Osteoblast (primary cell): ENCODE results near the gene WBP1. TPM values are rescaled to one million over a fixed set of nuclear protein-coding genes. Genes with fewer than 3 reads are reported as not detected.

Experiments
- DNase-seq: peaks from one replicate; pipeline ENCODE4 v3.0.0; 2011; ENCODE audit warnings: low spot score, mixed read lengths; ENCODE audit not compliant: insufficient read length; ENCODE audit errors: missing footprints
- H2AFZ ChIP-seq: 2 replicates; pipeline ENCODE4 v1.6.0; 2011; ENCODE audit warnings: mild to moderate bottlenecking, low read length
- H3K27ac ChIP-seq: 2 replicates; pipeline ENCODE4 v1.5.1; 2011; ENCODE audit warnings: mild to moderate bottlenecking, low read depth, low read length, moderate library complexity
- H3K27me3 ChIP-seq: 2 replicates; pipeline ENCODE4 v1.6.0; 2012; ENCODE audit warnings: mild to moderate bottlenecking, control low read depth, inconsistent platforms, low read length, moderate library complexity; ENCODE audit not compliant: insufficient read depth
- H3K36me3 ChIP-seq: 2 replicates; pipeline ENCODE4 v1.5.1; 2011; ENCODE audit warnings: mild to moderate bottlenecking, low read length, control low read depth, moderate library complexity; ENCODE audit not compliant: insufficient read depth
- H3K4me1 ChIP-seq: 2 replicates; pipeline ENCODE4 v1.5.1; 2011; ENCODE audit warnings: mild to moderate bottlenecking, low read length, control low read depth, moderate library complexity; ENCODE audit not compliant: insufficient read depth
- H3K4me2 ChIP-seq: 2 replicates; pipeline ENCODE4 v1.6.0; 2011; ENCODE audit warnings: mild to moderate bottlenecking, low read length; ENCODE audit not compliant: insufficient read depth
- H3K4me3 ChIP-seq: fragments of 200-600 bp; sonication (generic); 3 replicates; pipeline ENCODE4 v1.5.1; 2012; ENCODE audit warnings: mild to moderate bottlenecking, low read length, inconsistent platforms; ENCODE audit not compliant: insufficient read depth
- H3K79me2 ChIP-seq: 2 replicates; pipeline ENCODE4 v1.6.0; 2012; ENCODE audit warnings: mild to moderate bottlenecking, low read length, control low read depth, inconsistent platforms; ENCODE audit not compliant: insufficient read depth
- H3K9me3 ChIP-seq: 2 replicates; pipeline ENCODE4 v1.5.1; 2011; ENCODE audit warnings: low read depth, low read length, control low read depth
- H4K20me1 ChIP-seq: 2 replicates; pipeline ENCODE4 v1.6.0; 2012; ENCODE audit warnings: mild to moderate bottlenecking, low read length, control low read depth; ENCODE audit not compliant: insufficient read depth
- total RNA-seq: library from RNA; depleted of rRNA; stranded (reverse); fragments of >200 nt; gene quantifications from 2 replicates; pipeline ENCODE4 v1.2.3, GENCODE V29; 2012
- TF ChIP-seq, protein P1 (sequence below): IDR thresholded peaks from 2 replicates; pipeline ENCODE4 v1.5.1; 2011; ENCODE audit warnings: mild to moderate bottlenecking, low read depth, low read length, moderate library complexity; ENCODE audit errors: extremely low read depth

WBP1 gene
- 35.5 and 35.7 TPM in 2 replicates for total RNA-seq

DNA sequence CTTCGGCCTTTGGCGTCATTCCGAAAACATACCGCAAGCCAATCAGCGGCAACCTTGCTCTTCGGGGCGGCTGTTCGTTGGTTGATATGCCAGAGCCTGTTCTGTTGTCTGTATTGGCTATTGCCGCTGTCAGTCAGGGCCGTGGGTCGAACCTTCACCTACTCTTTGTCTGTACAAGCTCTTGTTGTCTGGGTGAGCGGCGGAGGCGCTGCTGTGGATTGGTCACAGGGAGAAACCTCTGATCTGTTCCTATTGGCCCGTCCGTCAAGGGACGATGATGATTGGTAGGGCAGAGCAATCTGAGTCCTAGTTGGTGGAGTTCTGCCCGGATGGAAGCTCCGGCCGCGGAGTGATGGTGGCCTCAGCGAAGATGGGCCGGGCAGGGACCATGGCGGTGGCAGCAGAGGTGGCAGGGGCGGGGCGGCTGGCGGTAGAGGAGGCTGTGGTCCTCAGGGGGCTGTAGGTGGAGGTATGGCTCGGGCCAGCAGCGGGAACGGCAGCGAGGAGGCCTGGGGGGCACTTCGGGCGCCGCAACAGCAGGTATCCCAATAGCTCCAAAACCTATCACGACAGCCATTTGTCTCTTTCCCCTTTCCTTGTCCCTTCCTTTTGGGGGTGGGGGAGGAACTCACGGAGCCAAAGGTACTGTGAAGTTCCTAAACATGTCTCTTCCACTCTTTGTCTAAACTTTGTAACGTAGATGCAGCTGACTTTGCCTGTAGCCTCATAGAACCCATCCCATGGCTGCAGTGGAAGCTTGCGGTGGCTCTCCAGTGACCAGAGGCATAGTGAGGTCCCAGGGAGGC lies at the start of gene WBP1:
Gene WBP1 (plus strand): TSS at position 307 of the 806 bp plus-strand sequence. CDS start 165 bp downstream, at position 472.
- Histone ChIP-seq H4K20me1 (no peaks in the 10 kb centered on the region), H3K4me3 (peak within 1 kb of the TSS; percentile 96), H3K4me1 (peaks cover 27% of the 10 kb centered on the region), H3K9me3 (no peaks in the 10 kb centered on the region), H3K27ac (peak within 1 kb of the TSS; percentile 78), H3K27me3 (peaks cover 1% of the 10 kb centered on the region), H3K4me2 (peak within 1 kb of the TSS; percentile 99), H3K79me2 (peaks cover 35% of the 10 kb centered on the region), H2AFZ (peak within 1 kb of the TSS; percentile 88), H3K36me3 (peaks cover 27% of the 10 kb centered on the region)
- TF ChIP-seq, protein P1, sequence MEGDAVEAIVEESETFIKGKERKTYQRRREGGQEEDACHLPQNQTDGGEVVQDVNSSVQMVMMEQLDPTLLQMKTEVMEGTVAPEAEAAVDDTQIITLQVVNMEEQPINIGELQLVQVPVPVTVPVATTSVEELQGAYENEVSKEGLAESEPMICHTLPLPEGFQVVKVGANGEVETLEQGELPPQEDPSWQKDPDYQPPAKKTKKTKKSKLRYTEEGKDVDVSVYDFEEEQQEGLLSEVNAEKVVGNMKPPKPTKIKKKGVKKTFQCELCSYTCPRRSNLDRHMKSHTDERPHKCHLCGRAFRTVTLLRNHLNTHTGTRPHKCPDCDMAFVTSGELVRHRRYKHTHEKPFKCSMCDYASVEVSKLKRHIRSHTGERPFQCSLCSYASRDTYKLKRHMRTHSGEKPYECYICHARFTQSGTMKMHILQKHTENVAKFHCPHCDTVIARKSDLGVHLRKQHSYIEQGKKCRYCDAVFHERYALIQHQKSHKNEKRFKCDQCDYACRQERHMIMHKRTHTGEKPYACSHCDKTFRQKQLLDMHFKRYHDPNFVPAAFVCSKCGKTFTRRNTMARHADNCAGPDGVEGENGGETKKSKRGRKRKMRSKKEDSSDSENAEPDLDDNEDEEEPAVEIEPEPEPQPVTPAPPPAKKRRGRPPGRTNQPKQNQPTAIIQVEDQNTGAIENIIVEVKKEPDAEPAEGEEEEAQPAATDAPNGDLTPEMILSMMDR = no peak
- peak; percentile 99 for DNase-seq

DNA sequence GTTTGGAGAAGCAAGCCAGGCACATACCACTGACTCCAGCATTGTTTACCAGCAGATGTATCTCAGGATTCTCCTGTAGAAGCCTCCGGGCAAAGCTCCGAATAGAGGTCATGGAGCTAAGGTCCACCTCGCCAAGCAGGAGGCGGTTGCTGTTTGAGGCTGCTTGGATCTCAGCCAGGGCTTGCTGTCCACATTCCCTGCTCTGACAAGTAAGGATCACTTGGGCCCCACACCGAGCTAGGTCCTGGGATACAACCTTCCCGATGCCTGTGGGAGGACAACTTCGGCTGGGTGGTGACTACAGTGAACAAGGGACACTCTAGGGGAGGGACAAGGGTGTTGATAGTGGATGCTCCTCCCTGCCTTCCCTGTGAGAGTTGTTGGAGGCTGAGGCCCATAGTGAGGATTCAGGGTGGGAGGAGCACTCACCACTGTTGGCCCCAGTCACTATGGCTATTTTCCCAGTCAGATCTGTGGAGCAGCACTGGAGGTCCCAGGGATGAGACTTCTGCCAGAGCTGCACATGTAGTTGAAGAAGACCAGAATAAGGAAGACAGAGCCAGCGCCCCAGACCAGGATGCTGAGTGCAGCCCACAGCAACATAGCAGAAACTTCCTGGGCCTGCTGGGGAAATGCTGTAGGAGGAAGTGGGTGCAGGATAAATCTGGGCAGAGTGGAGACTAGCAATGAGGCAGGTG lies 45.1 kb upstream of the WBP1 start:
- no peak overlapping the region for H2AFZ ChIP-seq
- H3K4me2 ChIP-seq = no peak overlapping the region
- TF ChIP-seq, protein P1 = no peak
- H3K36me3 ChIP-seq = no peaks in the 10 kb centered on the region
- no peaks in the 10 kb centered on the region for H3K9me3 ChIP-seq
- H3K27ac ChIP-seq = no peak overlapping the region
- H3K27me3 ChIP-seq = no peaks in the 10 kb centered on the region
- peaks cover 15% of the 10 kb centered on the region for H3K4me1 ChIP-seq
- no peak overlapping the region for H3K4me3 ChIP-seq
- no peaks in the 10 kb centered on the region for H4K20me1 ChIP-seq
- no peaks in the 10 kb centered on the region for H3K79me2 ChIP-seq
- DNase-seq = peak; percentile 77

DNA sequence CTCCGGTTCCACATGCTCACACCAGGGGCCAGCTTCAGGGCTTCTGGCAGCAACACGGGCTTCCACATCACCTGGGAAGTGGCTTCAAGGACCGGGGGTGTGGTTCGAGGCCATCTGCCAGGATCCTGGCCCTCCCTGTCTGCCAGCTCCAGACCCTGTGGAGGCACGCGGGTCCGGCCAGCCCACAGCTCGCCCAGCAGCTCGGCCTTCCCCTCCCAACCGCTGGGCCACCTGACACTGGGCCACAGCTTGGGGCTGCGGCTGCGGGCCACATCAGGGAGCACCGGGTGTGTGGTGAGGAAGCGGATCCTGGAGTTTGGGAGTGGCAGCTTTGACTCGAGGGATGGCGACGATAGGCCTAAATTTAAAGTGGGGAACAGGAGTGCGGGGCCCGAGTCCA lies 43.8 kb upstream of the WBP1 start:
- H3K27ac ChIP-seq = no peak overlapping the region

More for the DNA sequence above, 43.8 kb upstream of the WBP1 start:
- Histone ChIP-seq H3K27me3 (no peaks in the 10 kb centered on the region), H2AFZ (peak overlapping the region; percentile 90), H3K9me3 (no peaks in the 10 kb centered on the region), H4K20me1 (no peaks in the 10 kb centered on the region), H3K4me2 (peak overlapping the region; percentile 74), H3K4me3 (peak overlapping the region; percentile 75), H3K4me1 (peaks cover 15% of the 10 kb centered on the region), H3K79me2 (no peaks in the 10 kb centered on the region), H3K36me3 (no peaks in the 10 kb centered on the region)
- TF ChIP-seq, protein P1 = no peak
- DNase-seq = peak; percentile 87
